ENCODE results near the gene SFTPA2. TPM values are rescaled to one million over a fixed set of nuclear protein-coding genes. Genes with fewer than 3 reads are reported as not detected.
"Not testable (repeated sequence)": the region's sequence is repeated elsewhere in the genome, so short reads cannot be mapped to it uniquely, and the experiment has no call there.

Gene SFTPA2
- total RNA-seq, 1 experiment from 2014 or later, result not detected

DNA sequence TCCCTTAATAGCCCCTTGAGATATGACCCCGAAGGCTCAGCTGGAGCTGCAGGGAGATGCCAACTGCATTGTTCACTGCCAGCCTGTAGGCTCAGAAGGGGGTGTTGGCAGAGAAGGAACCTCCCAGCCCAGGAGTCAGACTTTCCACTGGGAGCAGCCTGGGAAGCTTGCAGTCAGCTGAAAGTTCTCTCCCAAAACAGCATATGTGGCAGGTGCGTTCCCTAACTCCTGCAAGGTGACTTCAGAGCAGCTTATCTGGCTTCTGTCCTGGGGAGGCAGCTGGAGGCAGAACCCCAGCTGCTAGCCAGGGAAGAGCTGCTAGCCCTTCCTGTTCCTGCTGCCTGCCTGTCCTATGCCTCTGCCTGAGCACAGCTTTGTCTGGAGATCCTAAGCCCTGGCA, 8.1 kb downstream of the SFTPA2 start:
- POLR2A ChIA-PET (ENCODE audit: unreplicated experiment), result no interaction called here
- intact Hi-C loops (cut with micrococcal nuclease), result no loop called here
- Histone ChIP-seq H3K4me2 (ENCODE audit: low read length) (no peak overlapping the region), H3K27me3 (ENCODE audit: low read length) (no peaks in the 10 kb centered on the region), H4K20me1 (ENCODE audit: low read length) (no peaks in the 10 kb centered on the region), H3K9me2 (replicated peaks; ENCODE audit: low read length) (no peaks in the 10 kb centered on the region), H3K4me1 (ENCODE audit: insufficient read depth, low read length) (no peaks in the 10 kb centered on the region), H3K4me3 (ENCODE audit: low read length) (no peak overlapping the region), H2AFZ (ENCODE audit: low read length) (no peak overlapping the region), H3K9ac (ENCODE audit: low read length) (no peak overlapping the region), H3K36me3 (ENCODE audit: low read depth, low read length) (no peaks in the 10 kb centered on the region), H3K9me3 (ENCODE audit: low read length) (no peaks in the 10 kb centered on the region), H3K79me2 (ENCODE audit: low read length) (no peaks in the 10 kb centered on the region), H3F3A (ENCODE audit: low read length, unreplicated experiment) (no peaks in the 10 kb centered on the region), H3K27ac (ENCODE audit: low read length) (no peak overlapping the region)
- no peak for TF ChIP-seq EZH2phosphoT487 (IDR thresholded peaks at IDR 0.05; ENCODE audit: borderline replicate concordance, low read length)
- no peak for TF ChIP-seq CTCF (conservative IDR thresholded peaks at IDR 0.05; ENCODE audit: low read depth, low read length)
- TF ChIP-seq EZH2 (IDR thresholded peaks at IDR 0.05; ENCODE audit: low read length, unreplicated experiment), result no peak
- DNase-seq (no peak), ATAC-seq (no peak)
- BruUV-seq (replicated peaks), result no TSS peak
- CTCF ChIA-PET, result no interaction called here

GRCh38 chr10:79547973-79548372, 12.2 kb downstream of the SFTPA2 start:
- BruUV-seq (replicated peaks), result no TSS peak
- Histone ChIP-seq H4K20me1 (ENCODE audit: low read length) (no peaks in the 10 kb centered on the region), H3K9me2 (replicated peaks; ENCODE audit: low read length) (no peaks in the 10 kb centered on the region), H3K4me1 (ENCODE audit: insufficient read depth, low read length) (no peaks in the 10 kb centered on the region), H3K36me3 (ENCODE audit: low read depth, low read length) (no peaks in the 10 kb centered on the region), H3K79me2 (ENCODE audit: low read length) (no peaks in the 10 kb centered on the region), H3K9ac (ENCODE audit: low read length) (no peak overlapping the region), H3F3A (ENCODE audit: low read length, unreplicated experiment) (no peaks in the 10 kb centered on the region), H3K4me3 (ENCODE audit: low read length) (no peak overlapping the region), H2AFZ (ENCODE audit: low read length) (no peak overlapping the region), H3K27me3 (ENCODE audit: low read length) (no peaks in the 10 kb centered on the region), H3K27ac (ENCODE audit: low read length) (no peak overlapping the region), H3K4me2 (ENCODE audit: low read length) (no peak overlapping the region), H3K9me3 (ENCODE audit: low read length) (no peaks in the 10 kb centered on the region)
- no peak for ATAC-seq
- ChIA-PET CTCF (no interaction called here), POLR2A (ENCODE audit: unreplicated experiment) (no interaction called here)
- TF ChIP-seq CTCF (conservative IDR thresholded peaks at IDR 0.05; ENCODE audit: low read depth, low read length), result no peak
- TF ChIP-seq EZH2phosphoT487 (IDR thresholded peaks at IDR 0.05; ENCODE audit: borderline replicate concordance, low read length), result no peak
- intact Hi-C loops (cut with micrococcal nuclease), result no loop called here
- no peak for DNase-seq

DNA sequence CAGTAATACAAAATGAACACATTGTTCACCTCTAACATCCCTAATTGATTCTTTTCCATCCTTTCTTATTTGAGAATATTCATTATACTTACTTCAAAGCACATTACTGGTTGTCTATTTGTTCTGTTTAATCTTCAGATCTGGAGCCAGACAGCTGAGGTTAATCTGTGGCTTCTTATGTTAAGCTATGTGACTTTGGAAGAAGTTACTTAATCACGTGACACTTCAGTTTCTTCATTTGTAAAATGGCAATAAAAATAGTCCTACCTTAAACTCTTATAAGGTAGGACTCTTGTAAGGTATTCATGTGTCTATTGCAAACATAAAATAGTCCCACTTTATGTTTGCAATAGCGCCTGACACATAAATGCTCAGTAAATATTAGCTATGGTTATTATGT, 13.1 kb downstream of the SFTPA2 start:
- H3K79me2 ChIP-seq (ENCODE audit: low read length); H3K9me2 ChIP-seq (replicated peaks; ENCODE audit: low read length); H3K9me3 ChIP-seq (ENCODE audit: low read length); H4K20me1 ChIP-seq (ENCODE audit: low read length); POLR2A ChIA-PET (ENCODE audit: unreplicated experiment); H3F3A ChIP-seq (ENCODE audit: low read length, unreplicated experiment); ATAC-seq; H2AFZ ChIP-seq (ENCODE audit: low read length); DNase-seq; H3K27me3 ChIP-seq (ENCODE audit: low read length); H3K9ac ChIP-seq (ENCODE audit: low read length); CTCF ChIA-PET; BruUV-seq (replicated peaks); H3K36me3 ChIP-seq (ENCODE audit: low read depth, low read length); H3K27ac ChIP-seq (ENCODE audit: low read length); intact Hi-C loops (cut with micrococcal nuclease); H3K4me1 ChIP-seq (ENCODE audit: insufficient read depth, low read length); H3K4me2 ChIP-seq (ENCODE audit: low read length); H3K4me3 ChIP-seq (ENCODE audit: low read length): not testable (repeated sequence)

GRCh38 chr10:79544926-79545659, 15.1 kb downstream of the SFTPA2 start:
- H3K27ac ChIP-seq (ENCODE audit: low read length); H3K9me3 ChIP-seq (ENCODE audit: low read length); intact Hi-C loops (cut with micrococcal nuclease); DNase-seq; CTCF ChIA-PET; BruUV-seq (replicated peaks); H3K27me3 ChIP-seq (ENCODE audit: low read length); H3K79me2 ChIP-seq (ENCODE audit: low read length); H3K4me1 ChIP-seq (ENCODE audit: insufficient read depth, low read length); H3K4me3 ChIP-seq (ENCODE audit: low read length); POLR2A ChIA-PET (ENCODE audit: unreplicated experiment); H4K20me1 ChIP-seq (ENCODE audit: low read length); ATAC-seq; H3K36me3 ChIP-seq (ENCODE audit: low read depth, low read length); H2AFZ ChIP-seq (ENCODE audit: low read length); H3K9ac ChIP-seq (ENCODE audit: low read length); H3K4me2 ChIP-seq (ENCODE audit: low read length); H3F3A ChIP-seq (ENCODE audit: low read length, unreplicated experiment); H3K9me2 ChIP-seq (replicated peaks; ENCODE audit: low read length): not testable (repeated sequence)

DNA sequence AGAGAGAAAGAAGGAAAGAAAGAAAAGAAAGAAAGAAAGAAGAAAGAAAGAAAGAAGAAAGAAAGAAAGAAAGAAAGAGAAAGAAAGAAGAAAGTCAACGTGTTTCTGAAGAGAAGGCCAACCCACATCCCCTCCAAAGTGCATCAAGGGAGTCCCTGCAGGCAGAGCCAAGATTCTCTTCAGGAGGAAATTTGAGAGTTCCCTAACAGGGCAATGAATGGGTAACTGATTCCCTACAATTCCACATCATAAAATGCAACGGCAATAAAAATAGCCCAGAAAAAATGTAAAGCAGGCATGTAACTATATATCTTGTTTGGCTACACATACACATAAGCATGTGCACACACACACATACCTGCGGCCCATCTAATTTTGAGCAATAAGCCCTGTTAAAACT, 15.8 kb downstream of the SFTPA2 start:
- BruUV-seq (replicated peaks); H3K27ac ChIP-seq (ENCODE audit: low read length); H3K4me1 ChIP-seq (ENCODE audit: insufficient read depth, low read length); H4K20me1 ChIP-seq (ENCODE audit: low read length); H3F3A ChIP-seq (ENCODE audit: low read length, unreplicated experiment); H3K27me3 ChIP-seq (ENCODE audit: low read length); POLR2A ChIA-PET (ENCODE audit: unreplicated experiment); intact Hi-C loops (cut with micrococcal nuclease); H3K36me3 ChIP-seq (ENCODE audit: low read depth, low read length); H3K4me2 ChIP-seq (ENCODE audit: low read length); H3K9me2 ChIP-seq (replicated peaks; ENCODE audit: low read length); DNase-seq; H3K79me2 ChIP-seq (ENCODE audit: low read length); H3K4me3 ChIP-seq (ENCODE audit: low read length); H2AFZ ChIP-seq (ENCODE audit: low read length); H3K9ac ChIP-seq (ENCODE audit: low read length); H3K9me3 ChIP-seq (ENCODE audit: low read length); ATAC-seq; CTCF ChIA-PET: not testable (repeated sequence)
